Measurements from ENCODE around the gene EIF1.

EIF1 gene

DNA sequence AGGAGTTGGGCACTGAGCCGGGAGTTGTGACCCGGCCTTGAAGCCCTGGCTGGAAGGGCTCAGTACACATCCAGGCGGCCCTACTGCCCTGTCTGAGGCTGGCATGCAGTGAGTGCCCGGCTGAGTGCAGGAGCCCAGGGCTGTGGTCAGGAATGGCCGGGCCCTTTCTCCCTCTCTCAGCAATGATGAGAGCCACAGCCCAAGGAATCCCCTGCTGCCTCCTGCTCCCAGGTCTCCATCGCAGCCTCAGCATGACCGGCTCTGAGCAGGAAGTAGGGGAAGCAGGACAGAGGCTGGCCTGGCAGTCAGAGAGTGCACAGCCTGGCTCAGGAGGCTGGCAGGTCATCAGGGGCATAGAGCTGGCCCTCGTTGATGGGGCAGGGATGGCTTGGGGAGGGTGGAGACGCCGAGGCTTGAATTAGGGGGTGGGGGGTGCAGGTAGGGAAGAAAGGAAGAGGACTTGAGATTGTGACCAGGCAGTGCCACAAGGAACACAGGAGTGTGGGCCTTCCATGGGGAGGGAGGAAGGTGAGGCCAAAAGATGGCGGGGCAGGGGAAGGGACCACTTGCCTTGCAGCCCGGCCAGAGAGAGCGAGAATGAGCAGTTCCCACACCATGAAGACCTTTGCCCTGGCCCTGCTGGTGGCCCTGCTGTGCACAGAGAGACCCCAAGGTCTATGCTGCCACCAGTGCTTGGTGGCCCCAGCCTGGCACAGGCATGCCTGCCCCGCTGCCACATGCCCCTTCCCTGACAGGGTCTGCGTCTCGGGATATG, 32.2 kb upstream of the EIF1 start:
- no peaks in the 10 kb centered on the region for H4K20me1 ChIP-seq (ENCODE audit: insufficient read depth, low read length)
- H3K9me3 ChIP-seq (ENCODE audit: low read length): no peaks in the 10 kb centered on the region
- no peaks in the 10 kb centered on the region for H3K36me3 ChIP-seq (ENCODE audit: insufficient read depth, low read length)
- H3K9ac ChIP-seq (ENCODE audit: low read length): no peak overlapping the region
- H3F3A ChIP-seq (ENCODE audit: insufficient read depth, low read length): no peaks in the 10 kb centered on the region
- no peaks in the 10 kb centered on the region for H3K4me1 ChIP-seq (ENCODE audit: insufficient read depth, low read length, severe bottlenecking)
- H3K79me2 ChIP-seq (ENCODE audit: insufficient read depth, low read length): no peaks in the 10 kb centered on the region
- no peaks in the 10 kb centered on the region for H3K27me3 ChIP-seq (ENCODE audit: insufficient read depth, low read length)
- no peak overlapping the region for H3K4me3 ChIP-seq (ENCODE audit: low read depth, low read length, poor library complexity, severe bottlenecking)
- no peak overlapping the region for H3K4me2 ChIP-seq (ENCODE audit: low read length)
- no peak for TF ChIP-seq EZH2 (IDR thresholded peaks at IDR 0.05; ENCODE audit: borderline replicate concordance, low read length)
- TF ChIP-seq, protein P1, sequence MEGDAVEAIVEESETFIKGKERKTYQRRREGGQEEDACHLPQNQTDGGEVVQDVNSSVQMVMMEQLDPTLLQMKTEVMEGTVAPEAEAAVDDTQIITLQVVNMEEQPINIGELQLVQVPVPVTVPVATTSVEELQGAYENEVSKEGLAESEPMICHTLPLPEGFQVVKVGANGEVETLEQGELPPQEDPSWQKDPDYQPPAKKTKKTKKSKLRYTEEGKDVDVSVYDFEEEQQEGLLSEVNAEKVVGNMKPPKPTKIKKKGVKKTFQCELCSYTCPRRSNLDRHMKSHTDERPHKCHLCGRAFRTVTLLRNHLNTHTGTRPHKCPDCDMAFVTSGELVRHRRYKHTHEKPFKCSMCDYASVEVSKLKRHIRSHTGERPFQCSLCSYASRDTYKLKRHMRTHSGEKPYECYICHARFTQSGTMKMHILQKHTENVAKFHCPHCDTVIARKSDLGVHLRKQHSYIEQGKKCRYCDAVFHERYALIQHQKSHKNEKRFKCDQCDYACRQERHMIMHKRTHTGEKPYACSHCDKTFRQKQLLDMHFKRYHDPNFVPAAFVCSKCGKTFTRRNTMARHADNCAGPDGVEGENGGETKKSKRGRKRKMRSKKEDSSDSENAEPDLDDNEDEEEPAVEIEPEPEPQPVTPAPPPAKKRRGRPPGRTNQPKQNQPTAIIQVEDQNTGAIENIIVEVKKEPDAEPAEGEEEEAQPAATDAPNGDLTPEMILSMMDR (IDR thresholded peaks at IDR 0.05; ENCODE audit: low read length): no peak
- no peak overlapping the region for H2AFZ ChIP-seq (ENCODE audit: low read length)
- no peaks in the 10 kb centered on the region for H3K9me2 ChIP-seq (ENCODE audit: low read depth, low read length)
- no peak overlapping the region for H3K27ac ChIP-seq (ENCODE audit: low read depth, low read length, poor library complexity, severe bottlenecking)

DNA sequence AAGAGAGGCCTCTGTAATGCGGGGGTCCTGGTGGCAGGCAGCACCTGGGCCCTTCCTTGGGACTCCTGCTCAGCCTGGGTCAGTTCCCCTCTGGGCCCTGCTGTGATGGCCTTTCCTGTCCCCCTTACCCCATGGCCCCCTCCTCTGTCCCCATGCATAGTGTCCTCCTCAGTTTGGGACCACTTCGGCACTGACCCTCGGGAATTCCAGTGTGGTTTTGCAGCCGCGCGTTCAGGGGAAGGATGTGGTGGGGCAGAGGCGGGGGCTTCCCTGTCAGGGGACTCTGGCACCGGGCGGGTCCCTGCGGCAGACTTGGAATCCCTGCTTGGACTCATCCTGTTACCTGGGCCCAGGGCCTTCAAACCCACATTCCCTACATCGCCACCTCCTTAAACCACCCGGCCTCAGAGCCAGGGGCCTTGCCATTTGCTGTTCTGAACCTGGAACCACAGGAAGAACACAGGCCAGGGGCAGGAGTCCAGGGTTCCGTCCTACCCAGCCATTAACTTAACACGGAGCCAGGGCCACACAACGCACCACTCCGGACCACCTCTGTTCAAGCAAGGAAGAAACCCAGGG, 31.4 kb upstream of the EIF1 start:
- Histone ChIP-seq H3K4me2 (ENCODE audit: low read length) (no peak overlapping the region), H2AFZ (ENCODE audit: low read length) (no peak overlapping the region)

DNA sequence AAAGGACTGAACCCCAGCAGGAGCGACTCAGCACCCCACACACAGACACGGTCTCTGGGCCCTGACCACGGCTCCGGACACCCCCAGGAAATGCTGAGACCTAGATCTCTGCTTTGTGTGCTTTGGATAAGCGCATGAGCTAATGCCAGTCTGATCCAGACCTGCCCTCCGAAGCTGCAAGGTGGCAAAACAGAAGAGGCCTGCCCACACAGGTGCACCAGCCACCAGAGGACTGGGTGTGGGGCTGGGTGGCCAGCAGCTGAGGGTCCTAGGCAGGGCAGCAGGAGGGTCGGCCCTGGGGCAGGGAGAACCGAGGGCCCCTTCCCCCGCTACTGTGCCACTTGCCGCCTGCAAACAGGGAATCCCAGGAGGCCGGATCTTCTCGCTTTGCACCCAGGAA, 30.7 kb upstream of the EIF1 start:
- Histone ChIP-seq H3K36me3 (ENCODE audit: insufficient read depth, low read length) (no peaks in the 10 kb centered on the region), H3K4me2 (ENCODE audit: low read length) (no peak overlapping the region), H3K27ac (ENCODE audit: low read depth, low read length, poor library complexity, severe bottlenecking) (no peak overlapping the region), H3K9me2 (ENCODE audit: low read depth, low read length) (no peaks in the 10 kb centered on the region), H2AFZ (ENCODE audit: low read length) (no peak overlapping the region), H3K9me3 (ENCODE audit: low read length) (no peaks in the 10 kb centered on the region), H3K27me3 (ENCODE audit: insufficient read depth, low read length) (no peaks in the 10 kb centered on the region), H3K4me3 (ENCODE audit: low read depth, low read length, poor library complexity, severe bottlenecking) (no peak overlapping the region), H3F3A (ENCODE audit: insufficient read depth, low read length) (no peaks in the 10 kb centered on the region), H3K4me1 (ENCODE audit: insufficient read depth, low read length, severe bottlenecking) (no peaks in the 10 kb centered on the region), H4K20me1 (ENCODE audit: insufficient read depth, low read length) (no peaks in the 10 kb centered on the region), H3K9ac (ENCODE audit: low read length) (no peak overlapping the region), H3K79me2 (ENCODE audit: insufficient read depth, low read length) (no peaks in the 10 kb centered on the region)
- TF ChIP-seq, protein P1 (IDR thresholded peaks at IDR 0.05; ENCODE audit: low read length): no peak
- TF ChIP-seq EZH2 (IDR thresholded peaks at IDR 0.05; ENCODE audit: borderline replicate concordance, low read length): no peak

More for the DNA sequence above, 31.4 kb upstream of the EIF1 start:
- Histone ChIP-seq H3K4me1 (ENCODE audit: insufficient read depth, low read length, severe bottlenecking) (no peaks in the 10 kb centered on the region), H3K9me2 (ENCODE audit: low read depth, low read length) (no peaks in the 10 kb centered on the region), H3F3A (ENCODE audit: insufficient read depth, low read length) (no peaks in the 10 kb centered on the region), H3K4me3 (ENCODE audit: low read depth, low read length, poor library complexity, severe bottlenecking) (no peak overlapping the region), H3K36me3 (ENCODE audit: insufficient read depth, low read length) (no peaks in the 10 kb centered on the region), H3K9ac (ENCODE audit: low read length) (no peak overlapping the region), H3K27me3 (ENCODE audit: insufficient read depth, low read length) (no peaks in the 10 kb centered on the region), H3K79me2 (ENCODE audit: insufficient read depth, low read length) (no peaks in the 10 kb centered on the region), H3K27ac (ENCODE audit: low read depth, low read length, poor library complexity, severe bottlenecking) (no peak overlapping the region), H4K20me1 (ENCODE audit: insufficient read depth, low read length) (no peaks in the 10 kb centered on the region), H3K9me3 (ENCODE audit: low read length) (no peaks in the 10 kb centered on the region)
- TF ChIP-seq, protein P1 (IDR thresholded peaks at IDR 0.05; ENCODE audit: low read length): no peak
- no peak for TF ChIP-seq EZH2 (IDR thresholded peaks at IDR 0.05; ENCODE audit: borderline replicate concordance, low read length)

Data from OCI-LY1 (cell line).